SH-SY5Y (cell line): ENCODE results near the gene SCN7A.

ENCODE experiments used
- GATA2 ChIP-seq: IDR thresholded peaks from 2 replicates; pipeline ENCODE4 v1.6.1; 2011; ENCODE audit warnings: mild to moderate bottlenecking, low read depth, low read length
- GATA3 ChIP-seq: IDR thresholded peaks from 2 replicates; pipeline ENCODE4 v1.6.1; 2011; ENCODE audit warnings: low read depth, mild to moderate bottlenecking, low read length, moderate library complexity

DNA sequence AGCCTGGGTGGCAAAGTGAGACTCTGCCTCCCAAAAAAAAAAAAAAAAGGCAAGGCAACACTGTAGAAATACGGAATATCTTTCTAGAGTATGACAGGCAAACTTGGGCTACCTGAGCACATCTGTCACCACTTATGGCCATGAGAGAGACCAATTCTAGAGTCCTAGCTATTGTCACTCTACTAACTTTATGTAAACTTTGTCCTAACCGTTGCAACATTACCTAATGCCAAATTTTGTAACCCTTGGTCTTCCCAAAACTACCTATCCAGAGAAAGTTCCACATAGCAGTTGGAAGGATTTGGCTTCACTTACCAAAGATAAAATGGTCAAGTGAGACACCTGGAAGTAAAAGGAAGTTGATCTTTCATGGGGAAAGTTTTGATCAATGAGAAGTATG is 26.6 kb upstream of the SCN7A start:
- TF ChIP-seq GATA3: no peak
- TF ChIP-seq GATA2: no peak
